Measurements from ENCODE around the gene CYP2D6. TPM values are rescaled to one million over a fixed set of nuclear protein-coding genes. Genes with fewer than 3 reads are reported as not detected.

Gene CYP2D6
- total RNA-seq, 1 experiment from 2014 or later, result 6.7 TPM

DNA sequence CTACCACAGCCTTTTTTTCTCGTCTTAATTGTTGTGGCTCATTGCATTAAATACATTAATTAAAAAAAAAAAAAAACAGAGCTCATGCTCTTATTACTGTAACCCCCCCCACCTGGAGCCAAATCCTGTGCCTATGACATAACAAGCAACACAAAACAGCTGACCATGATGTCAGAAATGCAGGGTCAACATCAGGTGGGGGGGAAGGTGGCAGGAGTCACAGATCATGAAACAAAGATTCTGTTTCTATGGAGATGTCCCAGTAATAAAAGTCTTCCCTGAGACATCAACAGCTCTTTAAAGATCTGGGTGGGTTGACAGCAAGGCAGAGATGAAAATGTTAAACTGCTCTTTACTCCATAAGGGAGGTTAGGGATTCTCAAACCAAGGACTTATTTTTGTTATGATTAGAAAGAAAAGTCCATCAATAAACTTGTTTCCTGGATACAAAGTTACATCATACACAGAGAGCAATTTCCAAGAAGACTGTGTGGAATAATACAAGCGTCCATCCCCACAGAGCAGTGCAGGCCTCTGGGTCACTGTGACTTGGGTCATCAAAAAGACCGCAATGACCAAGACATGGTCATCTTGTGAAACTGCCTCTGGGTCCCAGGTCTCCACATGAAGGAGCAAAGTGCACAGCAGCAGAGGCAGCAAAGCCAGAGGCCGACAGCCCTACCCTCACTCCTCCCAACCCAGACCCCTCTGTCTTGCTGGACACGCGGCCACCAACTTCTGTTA is 42.7 kb upstream of the CYP2D6 start:
- intact Hi-C loops (cut with micrococcal nuclease; ENCODE audit: unreplicated experiment), result no loop called here
- Histone ChIP-seq H3K79me2 (ENCODE audit: low read depth) (0 out of 2 replicates have a peak, but pooled peaks cover 10% of the 10 kb centered on the region), H3K36me3 (ENCODE audit: low read depth) (no peaks in the 10 kb centered on the region), H3K27ac (no peak overlapping the region), H4K20me1 (ENCODE audit: insufficient read depth) (peaks cover 52% of the 10 kb centered on the region), H2AFZ (no peak overlapping the region), H3K4me1 (replicated peaks; ENCODE audit: insufficient read depth) (no peaks in the 10 kb centered on the region), H3F3A (ENCODE audit: insufficient read depth, low read depth) (peaks cover 8% of the 10 kb centered on the region; the same call in 1 of the 2 replicates), H3K27me3 (ENCODE audit: insufficient read depth, low read depth) (no peaks in the 10 kb centered on the region), H3K9me2 (ENCODE audit: insufficient read depth) (no peaks in the 10 kb centered on the region), H3K9me3 (ENCODE audit: insufficient read depth, low read depth) (no peaks in the 10 kb centered on the region), H3K4me3 (no peak overlapping the region), H3K4me2 (no peak overlapping the region)
- no TSS peak for BruUV-seq (replicated peaks)
- CTCF ChIA-PET, result interaction anchor here (0.6 to 1.1 kb wide), 3 partner anchors 13 to 999 kb away, joined by 4 to 9 read pairs (median 5); no protein-coding TSS in a partner anchor
- TF ChIP-seq, protein P1, sequence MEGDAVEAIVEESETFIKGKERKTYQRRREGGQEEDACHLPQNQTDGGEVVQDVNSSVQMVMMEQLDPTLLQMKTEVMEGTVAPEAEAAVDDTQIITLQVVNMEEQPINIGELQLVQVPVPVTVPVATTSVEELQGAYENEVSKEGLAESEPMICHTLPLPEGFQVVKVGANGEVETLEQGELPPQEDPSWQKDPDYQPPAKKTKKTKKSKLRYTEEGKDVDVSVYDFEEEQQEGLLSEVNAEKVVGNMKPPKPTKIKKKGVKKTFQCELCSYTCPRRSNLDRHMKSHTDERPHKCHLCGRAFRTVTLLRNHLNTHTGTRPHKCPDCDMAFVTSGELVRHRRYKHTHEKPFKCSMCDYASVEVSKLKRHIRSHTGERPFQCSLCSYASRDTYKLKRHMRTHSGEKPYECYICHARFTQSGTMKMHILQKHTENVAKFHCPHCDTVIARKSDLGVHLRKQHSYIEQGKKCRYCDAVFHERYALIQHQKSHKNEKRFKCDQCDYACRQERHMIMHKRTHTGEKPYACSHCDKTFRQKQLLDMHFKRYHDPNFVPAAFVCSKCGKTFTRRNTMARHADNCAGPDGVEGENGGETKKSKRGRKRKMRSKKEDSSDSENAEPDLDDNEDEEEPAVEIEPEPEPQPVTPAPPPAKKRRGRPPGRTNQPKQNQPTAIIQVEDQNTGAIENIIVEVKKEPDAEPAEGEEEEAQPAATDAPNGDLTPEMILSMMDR (conservative IDR thresholded peaks at IDR 0.05), result no peak
- TF ChIP-seq EZH2 (IDR thresholded peaks at IDR 0.05; ENCODE audit: low read depth), result no peak
- no peak for DNase-seq
- POLR2A ChIA-PET (ENCODE audit: unreplicated experiment), result no interaction called here

DNA sequence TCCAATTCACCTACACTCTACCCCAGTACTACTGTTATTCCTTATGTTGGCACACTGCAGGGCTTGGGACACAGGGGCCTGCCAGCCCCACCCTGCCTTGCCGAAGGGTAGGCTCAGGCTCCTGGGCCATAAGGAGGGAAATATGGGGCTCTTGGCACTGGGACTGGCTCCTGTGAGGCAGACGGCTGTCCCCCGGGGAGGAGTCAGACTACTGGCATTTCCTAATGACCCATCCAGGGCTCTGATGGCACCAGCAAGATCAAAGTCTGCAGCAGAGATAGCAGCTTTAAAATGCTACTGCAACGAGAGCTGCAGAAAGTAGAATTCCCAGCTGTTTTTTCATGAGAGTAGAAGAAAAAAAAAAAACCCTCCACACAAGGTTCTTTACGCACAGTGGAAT is 42.2 kb upstream of the CYP2D6 start:
- Histone ChIP-seq H3K4me3 (no peak overlapping the region), H3K79me2 (ENCODE audit: low read depth) (0 out of 2 replicates have a peak, but pooled peaks cover 10% of the 10 kb centered on the region), H3K9me3 (ENCODE audit: insufficient read depth, low read depth) (no peaks in the 10 kb centered on the region), H3F3A (ENCODE audit: insufficient read depth, low read depth) (peaks cover 8% of the 10 kb centered on the region; the same call in 1 of the 2 replicates), H2AFZ (no peak overlapping the region), H4K20me1 (ENCODE audit: insufficient read depth) (peaks cover 52% of the 10 kb centered on the region), H3K27ac (no peak overlapping the region), H3K27me3 (ENCODE audit: insufficient read depth, low read depth) (no peaks in the 10 kb centered on the region), H3K4me2 (no peak overlapping the region), H3K4me1 (replicated peaks; ENCODE audit: insufficient read depth) (no peaks in the 10 kb centered on the region), H3K9me2 (ENCODE audit: insufficient read depth) (no peaks in the 10 kb centered on the region), H3K36me3 (ENCODE audit: low read depth) (no peaks in the 10 kb centered on the region)
- no peak for DNase-seq
- intact Hi-C loops (cut with micrococcal nuclease; ENCODE audit: unreplicated experiment), result no loop called here
- ChIA-PET POLR2A (ENCODE audit: unreplicated experiment) (no interaction called here), CTCF (interaction anchor here (0.6 to 1.1 kb wide), 3 partner anchors 13 to 1000 kb away, joined by 4 to 9 read pairs (median 5); no protein-coding TSS in a partner anchor)
- no TSS peak for BruUV-seq (replicated peaks)
- no peak for TF ChIP-seq EZH2 (IDR thresholded peaks at IDR 0.05; ENCODE audit: low read depth)
- TF ChIP-seq, protein P1 (conservative IDR thresholded peaks at IDR 0.05), result no peak

DNA sequence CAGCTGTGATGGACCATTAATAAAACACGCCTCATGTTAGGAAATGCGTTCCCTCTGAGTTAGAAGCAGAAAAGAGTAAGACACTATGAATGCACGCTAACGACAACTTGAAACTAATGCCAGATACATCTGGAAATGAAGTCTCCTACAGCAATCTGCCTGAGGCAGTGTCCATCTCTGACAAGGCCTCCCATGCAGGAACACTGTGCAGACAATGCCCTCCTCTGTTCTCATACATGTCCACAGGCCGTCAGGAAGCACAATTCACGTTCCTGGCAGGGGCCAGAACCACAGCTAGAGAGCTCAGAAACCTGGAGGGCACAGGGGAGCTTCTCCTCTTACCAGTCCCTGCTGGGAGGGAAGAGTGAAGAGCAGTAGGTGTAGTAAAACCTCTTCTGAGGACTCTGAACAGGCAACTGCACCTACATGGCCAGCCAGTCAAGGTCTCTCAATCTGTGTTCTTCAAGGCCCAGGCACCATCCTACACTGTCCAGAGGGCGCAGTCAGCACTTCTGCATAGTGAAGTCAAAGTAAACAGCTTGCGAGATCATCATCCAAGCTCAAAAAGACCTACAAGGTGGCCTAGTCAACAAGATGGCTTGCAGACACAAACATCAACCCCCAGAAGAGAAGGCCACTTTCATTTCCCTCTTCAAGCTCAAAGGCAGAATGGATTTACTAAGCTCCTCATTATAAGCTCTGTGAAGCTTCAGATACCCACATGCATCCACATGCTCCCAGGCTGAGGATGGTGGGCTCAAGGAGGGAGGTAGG is 41.5 kb upstream of the CYP2D6 start:
- TF ChIP-seq, protein P1 (conservative IDR thresholded peaks at IDR 0.05), result no peak
- no peak for TF ChIP-seq EZH2 (IDR thresholded peaks at IDR 0.05; ENCODE audit: low read depth)
- no TSS peak for BruUV-seq (replicated peaks)
- no peaks in the 10 kb centered on the region for H3K9me2 ChIP-seq (ENCODE audit: insufficient read depth)
- H3F3A ChIP-seq (ENCODE audit: insufficient read depth, low read depth), result peaks cover 8% of the 10 kb centered on the region; the same call in 1 of the 2 replicates
- peaks cover 52% of the 10 kb centered on the region for H4K20me1 ChIP-seq (ENCODE audit: insufficient read depth)
- no peak for DNase-seq
- H3K4me3 ChIP-seq, result no peak overlapping the region
- H3K36me3 ChIP-seq (ENCODE audit: low read depth), result no peaks in the 10 kb centered on the region
- CTCF ChIA-PET, result interaction anchor here (1.1 kb wide), 1 partner anchor 14 kb away, joined by 4 read pairs; no protein-coding TSS in a partner anchor
- intact Hi-C loops (cut with micrococcal nuclease; ENCODE audit: unreplicated experiment), result no loop called here
- no peak overlapping the region for H2AFZ ChIP-seq
- H3K4me2 ChIP-seq, result no peak overlapping the region
- H3K4me1 ChIP-seq (replicated peaks; ENCODE audit: insufficient read depth), result no peaks in the 10 kb centered on the region
- H3K27me3 ChIP-seq (ENCODE audit: insufficient read depth, low read depth), result no peaks in the 10 kb centered on the region
- no peak overlapping the region for H3K27ac ChIP-seq
- POLR2A ChIA-PET (ENCODE audit: unreplicated experiment), result no interaction called here
- no peaks in the 10 kb centered on the region for H3K9me3 ChIP-seq (ENCODE audit: insufficient read depth, low read depth)
- H3K79me2 ChIP-seq (ENCODE audit: low read depth), result 0 out of 2 replicates have a peak, but pooled peaks cover 10% of the 10 kb centered on the region
